GM13976 (cell line): Measurements from ENCODE around the gene TRAPPC3.

Experiments used
- DNase-seq: peaks from one replicate; pipeline ENCODE4 v3.0.0; 2012; ENCODE audit warnings: low spot score
- in situ Hi-C: fragments of 300-500 bp; cut with MboI; formaldehyde crosslinking; loops from one replicate; pipeline ENCODE4 v1.12.0; 2022; ENCODE audit warnings: low sequenced_read_pairs, mixed read lengths, inconsistent platforms; ENCODE audit not compliant: unreplicated experiment
- TF ChIP-seq, protein P1 (sequence below): IDR thresholded peaks from 2 replicates; pipeline ENCODE4 v1.5.1; 2012; ENCODE audit warnings: borderline replicate concordance, mild to moderate bottlenecking; ENCODE audit not compliant: insufficient read depth; ENCODE audit errors: extremely low read depth, missing control alignments, control extremely low read depth

The TRAPPC3 gene

DNA sequence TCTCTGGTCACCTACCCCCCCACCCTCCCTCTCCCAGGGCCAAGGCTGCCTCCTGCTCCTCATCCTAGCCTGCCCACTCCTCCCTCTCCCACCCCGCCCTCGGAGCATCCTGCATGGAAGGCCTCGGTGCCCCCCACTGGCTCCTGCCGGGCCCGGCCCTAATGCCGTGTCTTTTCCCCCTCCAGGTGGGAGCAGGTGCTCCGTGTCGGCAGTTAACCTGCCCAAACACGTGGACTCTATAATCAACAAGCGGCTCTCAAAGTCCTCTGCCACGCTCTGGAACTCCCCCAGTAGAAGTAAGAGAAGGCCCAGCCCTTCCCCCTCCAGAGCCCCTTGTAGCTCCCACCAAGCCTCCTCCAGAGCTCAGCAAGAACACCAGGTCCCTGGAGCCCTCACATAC, 25.4 kb upstream of the TRAPPC3 start:
- no peak for DNase-seq
- TF ChIP-seq, protein P1, sequence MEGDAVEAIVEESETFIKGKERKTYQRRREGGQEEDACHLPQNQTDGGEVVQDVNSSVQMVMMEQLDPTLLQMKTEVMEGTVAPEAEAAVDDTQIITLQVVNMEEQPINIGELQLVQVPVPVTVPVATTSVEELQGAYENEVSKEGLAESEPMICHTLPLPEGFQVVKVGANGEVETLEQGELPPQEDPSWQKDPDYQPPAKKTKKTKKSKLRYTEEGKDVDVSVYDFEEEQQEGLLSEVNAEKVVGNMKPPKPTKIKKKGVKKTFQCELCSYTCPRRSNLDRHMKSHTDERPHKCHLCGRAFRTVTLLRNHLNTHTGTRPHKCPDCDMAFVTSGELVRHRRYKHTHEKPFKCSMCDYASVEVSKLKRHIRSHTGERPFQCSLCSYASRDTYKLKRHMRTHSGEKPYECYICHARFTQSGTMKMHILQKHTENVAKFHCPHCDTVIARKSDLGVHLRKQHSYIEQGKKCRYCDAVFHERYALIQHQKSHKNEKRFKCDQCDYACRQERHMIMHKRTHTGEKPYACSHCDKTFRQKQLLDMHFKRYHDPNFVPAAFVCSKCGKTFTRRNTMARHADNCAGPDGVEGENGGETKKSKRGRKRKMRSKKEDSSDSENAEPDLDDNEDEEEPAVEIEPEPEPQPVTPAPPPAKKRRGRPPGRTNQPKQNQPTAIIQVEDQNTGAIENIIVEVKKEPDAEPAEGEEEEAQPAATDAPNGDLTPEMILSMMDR: no peak
- in situ Hi-C loops: no loop called here

DNA sequence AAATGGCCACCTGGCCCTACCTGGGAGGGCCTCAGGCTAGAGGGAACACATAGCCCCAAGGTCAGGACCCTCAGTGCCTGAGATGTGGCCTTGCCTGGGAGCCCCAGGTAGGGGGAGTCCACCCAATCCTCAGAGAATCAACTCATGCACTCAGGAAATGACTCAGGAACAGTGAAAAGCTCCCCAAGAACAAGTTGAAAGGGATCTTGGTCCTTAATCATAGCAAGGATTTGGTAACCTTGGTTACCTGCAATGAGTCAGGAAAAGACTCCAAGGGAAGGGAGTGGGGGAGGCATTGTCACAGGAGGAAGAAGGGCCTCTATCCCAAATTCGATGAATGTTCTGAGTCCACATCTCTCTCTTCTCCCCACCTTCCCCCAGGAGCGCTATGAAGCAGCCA, 23.7 kb upstream of the TRAPPC3 start:
- TF ChIP-seq, protein P1: no peak
- no peak for DNase-seq
- in situ Hi-C loops: no loop called here

DNA sequence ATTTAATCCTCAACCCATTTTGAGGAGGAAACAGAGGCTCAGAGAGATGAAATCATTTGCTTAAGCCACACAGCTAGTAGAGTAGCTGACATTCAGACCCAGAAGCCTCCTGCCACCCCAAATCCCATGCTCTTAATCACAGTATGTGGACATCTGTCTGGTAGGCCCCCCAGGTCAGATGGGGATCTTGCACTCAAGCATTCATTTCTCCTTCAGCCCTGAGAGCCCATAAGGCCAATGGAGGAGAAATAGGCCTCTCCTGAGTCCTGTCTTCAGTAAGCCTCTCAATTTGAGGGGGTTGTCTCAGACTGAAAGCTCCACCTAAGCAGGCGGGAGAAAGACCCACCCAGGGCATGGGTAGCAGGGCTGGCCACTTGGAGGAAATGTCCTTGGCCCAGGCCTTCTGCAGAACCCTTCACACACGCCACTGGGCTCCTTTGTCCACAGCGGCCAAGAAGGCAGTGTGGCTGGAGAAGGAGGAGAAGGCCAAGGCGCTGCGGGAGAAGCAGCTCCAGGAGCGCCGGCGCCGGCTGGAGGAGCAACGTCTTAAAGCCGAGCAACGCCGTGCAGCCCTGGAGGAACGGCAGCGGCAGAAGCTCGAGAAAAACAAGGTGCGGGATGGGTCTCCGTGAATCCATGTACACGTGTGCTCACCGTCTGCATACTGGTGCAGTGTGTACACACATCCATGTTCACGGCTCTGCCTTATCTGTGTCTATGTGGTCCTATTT, 22.9 kb upstream of the TRAPPC3 start:
- in situ Hi-C loops: no loop called here
- TF ChIP-seq, protein P1: no peak
- no peak for DNase-seq

DNA sequence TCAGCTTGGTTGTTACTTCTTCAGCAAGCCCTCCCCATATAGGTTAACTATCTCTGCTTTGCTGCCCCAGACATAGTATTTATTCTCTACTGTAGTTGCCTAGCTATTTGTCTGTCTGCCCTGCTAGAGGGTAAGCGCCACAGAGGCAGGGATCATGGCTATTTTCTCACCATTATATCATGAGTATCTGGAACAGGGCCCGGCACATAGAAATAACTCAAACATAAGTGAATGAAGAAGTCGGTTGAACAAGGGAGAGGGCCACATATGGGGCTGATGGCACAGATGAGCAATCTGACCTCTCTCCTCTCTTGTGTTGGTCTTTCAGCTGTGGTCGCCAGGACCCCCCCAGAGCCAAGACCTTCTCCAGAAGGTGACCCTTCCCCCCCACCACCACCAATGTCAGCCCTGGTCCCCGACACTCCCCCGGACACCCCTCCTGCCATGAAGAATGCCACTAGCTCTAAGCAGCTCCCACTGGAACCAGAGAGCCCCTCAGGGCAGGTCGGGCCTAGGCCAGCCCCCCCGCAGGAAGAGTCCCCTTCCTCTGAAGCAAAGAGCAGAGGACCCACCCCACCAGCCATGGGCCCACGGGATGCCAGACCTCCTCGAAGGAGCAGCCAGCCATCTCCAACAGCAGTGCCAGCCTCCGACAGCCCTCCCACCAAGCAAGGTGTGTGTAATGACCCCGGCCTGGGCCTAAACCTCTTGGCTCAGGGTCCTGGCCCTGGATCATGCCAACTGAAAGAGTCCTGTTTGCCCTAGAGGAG, 21.5 kb upstream of the TRAPPC3 start:
- in situ Hi-C loops: no loop called here
- no peak for DNase-seq
- TF ChIP-seq, protein P1: no peak

DNA sequence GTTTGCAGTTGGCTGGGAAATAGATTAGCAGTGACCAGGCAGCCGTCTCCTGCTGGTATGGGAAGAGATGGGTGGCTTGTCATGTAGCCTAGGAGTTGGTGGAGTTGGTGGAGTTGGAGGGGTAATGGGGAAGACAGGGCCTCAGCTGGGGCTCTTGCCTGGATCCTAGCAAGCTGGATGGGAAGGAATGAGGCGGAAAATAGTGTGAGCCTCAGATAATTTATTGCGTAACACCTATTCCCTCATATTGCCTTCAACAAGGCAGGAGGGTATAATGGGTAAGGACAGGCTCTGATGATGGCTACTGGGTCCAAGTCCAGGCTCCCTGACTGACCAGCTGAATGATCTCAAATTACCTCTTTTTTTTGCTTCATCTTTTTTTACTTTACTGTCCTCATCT, 19.2 kb upstream of the TRAPPC3 start:
- TF ChIP-seq, protein P1: no peak
- in situ Hi-C loops: no loop called here
- DNase-seq: no peak

DNA sequence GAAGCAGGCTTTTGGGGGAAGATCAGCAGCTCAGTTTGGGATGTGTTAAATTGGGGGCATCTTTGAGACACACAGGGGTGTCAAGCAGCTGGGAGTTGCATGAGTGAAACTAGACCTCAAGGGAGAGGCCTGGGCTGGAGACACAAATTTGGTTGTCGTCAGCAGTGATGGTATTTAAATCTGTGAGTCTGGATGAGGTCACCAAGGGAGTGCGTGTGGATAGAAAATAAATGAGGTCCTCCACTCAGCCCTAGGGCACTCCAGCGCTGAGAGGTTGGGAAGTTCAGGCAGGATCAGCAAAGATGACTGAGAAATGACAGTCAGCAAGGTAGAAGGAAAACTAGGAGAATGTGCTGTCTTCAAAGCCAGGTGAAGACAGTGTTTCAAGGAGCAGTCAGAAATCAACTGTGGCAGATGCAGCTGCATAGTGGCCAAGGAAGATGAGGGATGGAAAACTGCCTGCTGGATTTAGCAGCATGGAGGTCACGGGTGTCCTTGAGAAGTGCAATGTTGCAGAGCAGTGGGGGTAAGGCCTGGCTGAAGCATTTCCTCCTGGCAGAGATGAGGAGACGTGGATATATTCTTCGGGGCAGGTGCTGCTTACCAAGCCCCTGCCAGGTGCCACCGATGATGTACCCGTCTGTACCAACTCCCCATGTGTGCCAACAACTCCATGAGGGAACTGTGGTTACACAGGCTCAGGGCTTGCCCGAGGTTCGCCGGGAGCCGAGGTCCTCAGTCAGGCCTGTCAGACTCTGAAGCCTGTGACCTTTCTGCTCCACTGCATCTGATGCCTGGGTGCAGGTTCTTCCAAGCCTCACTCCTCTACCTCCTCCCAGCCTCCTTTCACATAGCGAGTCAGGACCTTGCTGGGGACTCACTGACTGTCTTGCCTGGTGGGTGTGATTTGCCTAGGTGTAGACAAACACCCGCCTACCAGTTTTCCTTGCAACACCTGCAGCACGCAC, 17.9 kb upstream of the TRAPPC3 start:
- no peak for DNase-seq
- in situ Hi-C loops: no loop called here
- TF ChIP-seq, protein P1: no peak
